GM18511 (cell line): ENCODE measurements around the gene DUOXA2.

ENCODE experiments used
- ATAC-seq: cut with Tn5 transposase; IDR thresholded peaks from one replicate; pipeline ENCODE4 v1.9.1; 2021; ENCODE audit warnings: mild to moderate bottlenecking, moderate library complexity; ENCODE audit not compliant: unreplicated experiment

The DUOXA2 gene

DNA sequence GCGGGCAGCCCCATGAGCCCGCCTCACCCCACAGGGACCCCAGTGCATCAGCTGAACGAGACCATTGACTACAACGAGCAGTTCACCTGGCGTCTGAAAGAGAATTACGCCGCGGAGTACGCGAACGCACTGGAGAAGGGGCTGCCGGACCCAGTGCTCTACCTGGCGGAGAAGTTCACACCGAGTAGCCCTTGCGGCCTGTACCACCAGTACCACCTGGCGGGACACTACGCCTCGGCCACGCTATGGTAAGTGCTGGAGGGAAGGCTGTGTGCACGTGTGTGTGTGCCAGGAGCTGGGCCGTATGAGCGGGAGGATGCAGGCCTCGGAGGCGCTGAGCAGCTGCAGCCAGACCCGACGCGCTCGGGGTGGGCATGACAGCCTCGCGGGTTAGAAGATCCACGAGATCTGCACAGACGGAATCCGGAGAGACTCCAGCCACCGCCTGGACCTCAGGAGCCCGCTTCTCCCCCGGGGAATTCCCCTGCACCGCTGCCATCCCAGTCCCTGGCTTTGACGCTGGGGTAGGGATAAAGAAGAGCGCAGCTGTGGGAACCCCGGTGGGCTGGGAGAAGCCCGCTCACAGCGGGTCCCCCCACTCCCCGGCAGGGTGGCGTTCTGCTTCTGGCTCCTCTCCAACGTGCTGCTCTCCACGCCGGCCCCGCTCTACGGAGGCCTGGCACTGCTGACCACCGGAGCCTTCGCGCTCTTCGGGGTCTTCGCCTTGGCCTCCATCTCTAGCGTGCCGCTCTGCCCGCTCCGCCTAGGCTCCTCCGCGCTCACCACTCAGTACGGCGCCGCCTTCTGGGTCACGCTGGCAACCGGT lies 2.6 kb downstream of the DUOXA2 start:
- no peak for ATAC-seq

- no peak for ATAC-seq
Measured at GRCh38 chr15:45117308-45118130, 3.4 kb downstream of the DUOXA2 start.

DNA sequence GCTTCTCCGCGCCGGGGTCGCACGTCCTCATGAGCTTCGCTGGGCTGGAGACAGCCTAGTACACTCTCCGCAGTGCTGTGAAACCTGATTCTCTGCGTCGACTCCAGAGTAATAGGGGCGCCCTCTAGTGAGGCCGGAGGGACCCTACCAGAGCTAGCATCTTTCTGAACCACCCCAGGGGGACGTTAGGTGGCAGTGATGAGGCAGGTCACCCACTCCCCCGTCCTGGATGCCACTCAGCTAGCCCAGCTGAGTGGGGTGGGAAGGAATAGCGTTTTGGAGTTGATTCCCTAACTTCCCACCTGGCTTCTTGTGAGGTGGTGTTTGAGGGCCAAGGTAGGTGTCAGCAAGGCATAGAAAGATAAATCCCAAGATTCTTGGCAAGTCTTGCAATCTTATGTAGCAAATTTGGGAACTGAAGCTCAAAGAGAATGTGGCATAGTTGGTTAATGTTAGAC lies 4.0 kb downstream of the DUOXA2 start:
- ATAC-seq, result peak; percentile 97

DNA sequence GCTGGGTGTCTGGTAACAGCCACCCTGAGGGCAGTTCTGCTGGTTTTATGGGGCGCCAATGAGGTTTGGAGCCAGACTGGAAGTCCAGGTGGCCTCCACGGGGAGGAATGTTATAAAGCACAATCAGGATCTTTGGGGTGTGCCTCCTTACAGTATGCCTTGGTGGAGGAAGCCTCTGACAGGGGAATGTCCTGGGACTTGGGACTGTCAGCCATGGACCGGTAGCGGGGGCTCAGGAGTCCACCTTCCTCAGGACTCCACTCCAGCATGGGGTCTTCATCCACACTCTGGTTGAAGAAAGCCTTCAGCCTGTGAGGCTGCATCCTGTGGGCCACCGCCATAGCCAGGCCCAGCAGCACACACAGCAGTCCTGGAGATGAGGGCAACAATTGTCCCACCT lies 4.9 kb downstream of the DUOXA2 start:
- ATAC-seq, result no peak

DNA sequence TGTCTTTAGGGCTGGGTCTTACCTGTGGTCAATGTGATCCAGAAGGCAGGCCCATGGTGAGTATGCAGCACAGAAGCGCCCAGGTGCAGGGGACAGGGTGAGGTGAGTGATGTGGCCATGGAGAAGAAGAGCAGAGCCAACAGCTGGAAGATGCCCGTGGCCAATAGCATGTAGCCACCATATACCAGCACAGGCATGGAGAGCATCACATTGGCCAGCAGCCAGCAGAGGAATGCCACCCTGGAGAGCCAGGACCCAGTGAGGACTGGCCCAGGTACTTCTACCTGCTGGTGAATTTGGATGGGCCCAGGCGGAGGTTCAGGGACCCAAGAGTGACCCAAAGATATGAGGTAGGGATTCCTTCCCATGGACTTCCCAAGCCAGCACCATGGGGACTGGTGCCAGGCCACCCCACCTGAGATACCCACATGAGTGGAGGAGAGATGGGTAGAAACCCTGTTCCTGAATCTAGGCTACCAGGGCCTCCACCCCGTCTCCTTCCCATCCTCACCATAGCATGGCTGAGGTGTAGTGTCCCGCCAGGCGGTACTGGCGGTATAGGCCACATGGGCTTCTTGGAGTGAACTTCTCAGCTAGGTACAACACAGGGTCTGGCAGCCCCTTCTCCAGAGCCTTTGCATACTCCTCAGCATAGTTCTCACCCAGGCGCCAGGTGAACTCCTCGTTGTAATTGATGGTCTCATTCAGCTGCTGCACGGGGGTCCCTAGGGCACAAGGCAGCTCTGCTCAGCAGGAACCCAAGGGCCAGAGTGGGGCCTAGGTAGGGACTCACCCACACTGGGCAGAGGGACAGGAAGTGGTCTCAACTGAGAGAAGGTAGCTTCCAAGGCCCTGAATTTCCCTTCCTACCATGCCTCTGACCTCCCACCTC lies 6.2 kb downstream of the DUOXA2 start:
- ATAC-seq, result no peak

DNA sequence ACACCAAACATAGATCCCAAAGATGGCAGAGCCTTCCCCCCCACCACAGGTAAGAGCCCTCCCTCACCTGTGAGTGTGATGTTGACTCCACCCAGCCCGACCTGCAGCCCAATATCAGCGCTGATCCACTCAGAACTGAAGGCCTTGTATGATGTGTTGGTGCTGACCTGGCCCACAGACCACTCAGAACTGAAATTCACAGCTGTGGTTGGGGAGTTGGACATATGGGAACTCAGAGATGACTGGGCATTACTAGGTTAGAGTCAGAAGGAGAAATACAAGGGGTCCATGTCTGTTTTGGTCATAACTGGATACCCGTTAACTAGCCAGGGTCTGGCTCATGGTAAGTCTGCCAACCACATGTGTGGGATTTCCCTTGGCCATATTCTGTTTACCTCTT lies 6.9 kb downstream of the DUOXA2 start:
- ATAC-seq, result no peak

GRCh38 chr15:45121706-45122417 lies 7.7 kb downstream of the DUOXA2 start:
- ATAC-seq, result no peak

- ATAC-seq, result no peak
Measured at GRCh38 chr15:45122719-45123118, 8.6 kb downstream of the DUOXA2 start.

GRCh38 chr15:45123397-45123796 lies 9.3 kb downstream of the DUOXA2 start:
- ATAC-seq, result no peak

DNA sequence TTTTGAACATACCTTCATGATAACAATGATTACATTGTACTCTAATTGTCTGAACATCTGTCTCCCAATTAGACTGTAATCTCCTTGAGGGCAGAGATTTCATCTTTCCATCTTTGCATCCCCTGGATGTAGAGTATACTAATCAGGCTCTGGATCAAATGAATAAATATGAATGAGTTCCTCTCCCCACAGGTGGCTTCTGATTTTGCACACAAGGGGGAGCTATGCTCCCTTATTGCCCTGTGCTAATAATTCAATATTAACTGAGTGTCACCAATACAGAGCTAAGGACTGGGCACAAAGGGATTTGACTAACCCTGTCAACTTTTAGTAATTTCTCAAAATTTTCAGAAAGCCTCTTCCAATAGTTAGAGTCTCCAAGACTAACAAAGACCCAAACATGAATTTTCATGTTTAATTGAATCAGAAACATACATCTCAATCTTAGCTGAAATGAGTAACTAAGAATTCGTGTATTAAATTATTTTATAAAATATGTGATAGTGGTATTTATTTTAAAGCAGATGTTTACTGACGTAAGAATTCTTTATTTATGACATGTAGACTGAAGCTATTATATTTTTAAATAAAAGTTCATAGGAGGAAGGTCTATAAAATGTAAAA lies 12.5 kb downstream of the DUOXA2 start:
- ATAC-seq, result no peak

- ATAC-seq, result no peak
Measured at GRCh38 chr15:45128971-45129639, 15.0 kb downstream of the DUOXA2 start.

- no peak for ATAC-seq
Measured at GRCh38 chr15:45129651-45130129, 15.6 kb downstream of the DUOXA2 start, which contains the start of the genes DUOX1 and DUOXA1. DUOX1 (plus strand) TSS chr15:45129994; CDS start chr15:45131967, 1,973 bp downstream. DUOXA1 (minus strand) TSS chr15:45129879; CDS start chr15:45123014, 6,865 bp downstream.

- ATAC-seq, result no peak
Measured at GRCh38 chr15:45130291-45131000, 16.3 kb downstream of the DUOXA2 start.

DNA sequence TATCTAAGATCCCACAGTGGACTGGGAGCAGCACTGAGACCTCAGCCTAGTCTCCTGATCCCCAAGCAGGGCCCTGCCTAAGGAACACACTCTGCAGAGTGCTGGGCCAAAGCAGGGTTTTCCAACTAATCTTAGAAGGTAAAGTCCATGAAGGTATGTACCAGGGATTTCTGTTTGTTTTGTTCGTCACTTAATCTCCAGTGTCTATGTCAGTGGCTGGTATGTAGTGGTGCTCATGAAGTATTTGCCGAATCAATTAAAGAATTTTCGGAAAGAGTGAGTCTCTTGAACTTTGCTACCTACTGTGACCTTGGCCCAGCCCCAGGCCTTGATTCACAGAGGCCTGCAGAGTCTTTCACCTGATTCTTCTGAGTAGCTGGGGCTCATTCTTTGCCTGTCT lies 17.4 kb downstream of the DUOXA2 start:
- no peak for ATAC-seq

GRCh38 chr15:45132844-45133560 lies 18.9 kb downstream of the DUOXA2 start:
- no peak for ATAC-seq

- no peak for ATAC-seq
Measured at GRCh38 chr15:45133561-45133920, 19.4 kb downstream of the DUOXA2 start.

DNA sequence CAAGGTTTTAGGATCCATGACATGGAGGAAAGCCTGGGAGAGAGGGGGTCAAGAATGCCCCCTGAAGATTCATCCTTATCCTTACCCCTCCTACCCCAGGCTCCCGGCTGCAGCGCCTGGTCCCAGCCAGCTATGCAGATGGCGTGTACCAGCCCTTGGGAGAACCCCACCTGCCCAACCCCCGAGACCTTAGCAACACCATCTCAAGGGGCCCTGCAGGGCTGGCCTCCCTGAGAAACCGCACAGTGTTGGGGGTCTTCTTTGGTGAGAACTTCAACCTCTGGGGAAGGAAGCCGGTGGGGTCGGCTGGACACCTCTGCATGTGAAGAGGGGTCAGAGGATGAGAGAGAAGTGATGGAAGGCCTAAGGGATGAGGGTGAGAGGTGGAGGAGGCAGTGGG lies 19.9 kb downstream of the DUOXA2 start:
- ATAC-seq, result no peak
